Stimulated activated CD4-positive, alpha-beta T cell treated with anti-CD3 and anti-CD28 coated beads, Interleukin-12 subunit alpha, Interleukin-12 subunit beta, amount 100 ng/mL, for 24 hours (primary cell): ENCODE data around the gene C22orf15.

ENCODE experiments used
- DNase-seq, 2 experiments: peaks; one replicate each; pipeline ENCODE4 v3.0.0-alpha.2; 2020; ENCODE audit warnings: low read depth in 2 of 2

Gene C22orf15

GRCh38 chr22:23772649-23773473 is 10.1 kb downstream of the C22orf15 start, which contains the start of gene MMP11:
MMP11 (plus strand) TSS chr22:23772849; CDS start chr22:23772871, 22 bp downstream.
- peak in 1 of 2 experiments; percentile 44 for DNase-seq

- DNase-seq: no peak
These were observed 10.8 kb downstream of the C22orf15 start for GRCh38 chr22:23773483-23774113.

GRCh38 chr22:23774114-23774921 is 11.5 kb downstream of the C22orf15 start:
- no peak for DNase-seq

- DNase-seq: no peak
These were observed 12.2 kb downstream of the C22orf15 start for GRCh38 chr22:23774922-23775436.

- DNase-seq: no peak
These were observed 13.1 kb downstream of the C22orf15 start for GRCh38 chr22:23775779-23776375.

GRCh38 chr22:23777776-23778576 is 15.2 kb downstream of the C22orf15 start:
- no peak for DNase-seq

GRCh38 chr22:23778577-23778900 is 15.7 kb downstream of the C22orf15 start:
- DNase-seq: no peak

- no peak for DNase-seq
These were observed 16.3 kb downstream of the C22orf15 start for GRCh38 chr22:23779083-23779482.

- DNase-seq: no peak
These were observed 16.9 kb downstream of the C22orf15 start for GRCh38 chr22:23779731-23780130.

GRCh38 chr22:23780146-23780748 is 17.5 kb downstream of the C22orf15 start:
- DNase-seq: no peak

GRCh38 chr22:23781065-23781464 is 18.3 kb downstream of the C22orf15 start:
- DNase-seq: no peak

- DNase-seq: no peak
These were observed 18.9 kb downstream of the C22orf15 start for GRCh38 chr22:23781511-23782183.

GRCh38 chr22:23782252-23782651 is 19.5 kb downstream of the C22orf15 start:
- no peak for DNase-seq

GRCh38 chr22:23782703-23783102 is 19.9 kb downstream of the C22orf15 start:
- DNase-seq: no peak

GRCh38 chr22:23783265-23784150 is 20.7 kb downstream of the C22orf15 start:
- DNase-seq: no peak

GRCh38 chr22:23784215-23784732 is 21.5 kb downstream of the C22orf15 start:
- DNase-seq: no peak

GRCh38 chr22:23786261-23786710 is 23.5 kb downstream of the C22orf15 start:
- no peak for DNase-seq

GRCh38 chr22:23786752-23787599 is 24.2 kb downstream of the C22orf15 start, which contains the start of gene SMARCB1:
SMARCB1 (plus strand) TSS chr22:23786966; CDS start chr22:23787170, 204 bp downstream.
- DNase-seq: peak; percentile 82 to 85
